Lung (tissue), 12 donors: Measurements from ENCODE around the gene SEMA4F. TPM values are rescaled to one million over a fixed set of nuclear protein-coding genes. Genes with fewer than 3 reads are reported as not detected.
"Not testable (repeated sequence)": the region's sequence is repeated elsewhere in the genome, so short reads cannot be mapped to it uniquely, and the experiment has no call there.

Experiments
- ATAC-seq: fragments of 200-7000 bp; cut with Tn5 transposase; one replicate; pipeline ENCODE4 v1.9.1; 2020; ENCODE audit warnings: moderate number of reproducible peaks; ENCODE audit not compliant: insufficient read depth, low FRiP score
- DNase-seq, 3 donors: peaks; one replicate each; pipeline ENCODE4 v3.0.0-alpha.2; 2013 to 2017
- H3K27ac ChIP-seq, 2 donors: one replicate each; pipeline ENCODE4 v1.5.1; 2013; ENCODE audit warnings: mild to moderate bottlenecking in 2 of 2, moderate library complexity in 2 of 2, control low read depth in 1 of 2, inconsistent platforms in 1 of 2, low read depth in 1 of 2, low read length in 1 of 2
- H3K27me3 ChIP-seq, 3 donors: one replicate each; pipeline ENCODE4 v1.5.1; 2013; ENCODE audit warnings: low read length in 2 of 3; ENCODE audit not compliant: control insufficient read depth in 3 of 3, insufficient read depth in 3 of 3
- H3K36me3 ChIP-seq, 4 donors: one replicate each; pipeline ENCODE4 v1.5.1; 2013; ENCODE audit warnings: low read length in 4 of 4, mild to moderate bottlenecking in 1 of 4, moderate library complexity in 1 of 4; ENCODE audit not compliant: control insufficient read depth in 4 of 4, insufficient read depth in 4 of 4
- H3K4me1 ChIP-seq, 5 donors: one replicate each; pipeline ENCODE4 v1.5.1; 2013; ENCODE audit warnings: low read length in 5 of 5, mild to moderate bottlenecking in 2 of 5, moderate library complexity in 1 of 5; ENCODE audit not compliant: control insufficient read depth in 5 of 5, insufficient read depth in 5 of 5
- H3K4me3 ChIP-seq: one replicate; pipeline ENCODE4 v1.5.1; 2013; ENCODE audit warnings: mild to moderate bottlenecking, control low read depth, moderate library complexity
- H3K9ac ChIP-seq, 2 donors: one replicate each; pipeline ENCODE4 v1.5.1; 2013; ENCODE audit warnings: low read length in 2 of 2, control low read depth in 1 of 2; ENCODE audit not compliant: insufficient read depth in 1 of 2
- H3K9me3 ChIP-seq, 4 donors: one replicate each; pipeline ENCODE4 v1.5.1; 2013; ENCODE audit warnings: low read length in 3 of 4, mild to moderate bottlenecking in 1 of 4, moderate library complexity in 1 of 4; ENCODE audit not compliant: control insufficient read depth in 4 of 4, insufficient read depth in 3 of 4
- CTCF ChIP-seq: IDR thresholded peaks from 2 replicates; pipeline ENCODE4 v1.5.1; 2012; ENCODE audit warnings: mild to moderate bottlenecking; ENCODE audit errors: control extremely low read depth, extremely low read depth
- WGBS, 2 donors: extraction: QIAGEN DNeasy Blood & Tissue Kit; methylation state at CpG; one replicate each; pipeline ENCODE4 v1.1.7; 2013; 5-methylcytosine and 5-hydroxymethylcytosine counted together
- polyA plus RNA-seq, 2 donors: library from polyadenylated mRNA; stranded (reverse); fragments of 200-250 nt; gene quantifications; one replicate each; pipeline ENCODE4 v1.2.1, GENCODE V29; 2013
- total RNA-seq, 2 donors: library from RNA; depleted of rRNA in 1 of 2; stranded (reverse); fragments of >200 nt in 1 of 2; gene quantifications; one replicate each; pipeline ENCODE4 v1.2.1, GENCODE V29; 2014 to 2021
- donor health status: control.
- donor health status: control.
- donor health status: Bipolar disorder and iron deficiency.
- donor health status: healthy.
- donor health status: DM: yes; HTN: yes; CAD: no.

Gene SEMA4F
- total and polyA plus RNA-seq, 4 donors, result 3.0 to 9.6 (median 4.2) TPM

DNA sequence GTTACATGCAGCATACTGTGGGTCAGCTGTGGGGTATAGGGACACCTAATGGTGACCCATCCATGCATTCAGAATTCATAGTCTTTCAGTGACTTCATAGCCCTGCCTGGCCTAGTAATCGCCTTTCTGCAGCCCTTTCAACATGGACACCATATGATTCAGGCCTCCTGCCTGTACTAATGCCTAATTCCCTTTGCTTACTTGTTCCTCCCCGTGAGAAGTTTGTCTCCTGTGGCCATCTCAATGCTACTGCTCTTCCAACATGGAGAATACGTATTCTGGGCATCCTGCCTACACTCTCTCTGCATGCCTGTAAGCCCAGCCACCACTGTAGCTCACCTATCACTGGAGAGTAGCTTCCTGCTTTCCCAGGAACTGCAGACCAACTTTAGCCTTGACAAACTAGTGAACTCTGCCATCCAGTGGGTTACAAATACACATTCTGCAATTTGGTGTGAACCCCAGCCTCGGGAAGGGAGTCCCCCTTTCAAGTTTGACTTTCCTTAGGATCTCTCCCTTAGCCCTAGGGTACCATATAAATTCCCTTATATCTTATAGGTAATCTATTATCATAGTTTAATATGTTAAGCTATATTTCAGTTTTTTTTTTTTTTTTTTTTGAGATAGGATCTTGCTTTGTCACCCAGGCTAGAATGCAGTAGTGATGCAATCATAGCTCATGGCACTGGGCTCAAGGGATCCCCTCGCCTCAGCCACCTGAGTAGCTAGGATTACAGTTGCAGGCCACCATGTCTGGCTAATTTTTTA, 28.2 kb upstream of the SEMA4F start:
- no peak for TF ChIP-seq CTCF
- WGBS, 2 donors, result 85 to 92% methylated on average over 5 of the region's 5 CpGs
- H3K9ac ChIP-seq, result no peak overlapping the region
- H3K4me1 ChIP-seq, result no peaks in the 10 kb centered on the region
- no peaks in the 10 kb centered on the region for H3K27me3 ChIP-seq
- no peak for ATAC-seq
- H3K27ac ChIP-seq, result no peak overlapping the region
- no peaks in the 10 kb centered on the region for H3K36me3 ChIP-seq
- no peaks in the 10 kb centered on the region for H3K9me3 ChIP-seq
- no peak overlapping the region for H3K4me3 ChIP-seq
- DNase-seq, result no peak

GRCh38 chr2:74628538-74629105, 25.4 kb upstream of the SEMA4F start:
- 62 to 80% methylated on average over 3 of the region's 3 CpGs for WGBS, 2 donors
- ATAC-seq, result no peak

GRCh38 chr2:74630454-74630853, 23.6 kb upstream of the SEMA4F start:
- not testable (repeated sequence) for H3K9me3 ChIP-seq, H3K27me3 ChIP-seq, H3K4me1 ChIP-seq, DNase-seq, ATAC-seq, H3K9ac ChIP-seq, H3K27ac ChIP-seq, H3K36me3 ChIP-seq, H3K4me3 ChIP-seq
- 95 to 96% methylated on average over 3 of the region's 3 CpGs for WGBS, 2 donors

More at GRCh38 chr2:74628538-74629105, 25.4 kb upstream of the SEMA4F start:
- H3K9ac ChIP-seq, result no peak overlapping the region
- no peak for TF ChIP-seq CTCF
- no peak overlapping the region for H3K4me3 ChIP-seq
- no peaks in the 10 kb centered on the region for H3K9me3 ChIP-seq
- no peaks in the 10 kb centered on the region for H3K27me3 ChIP-seq
- DNase-seq, result no peak
- no peaks in the 10 kb centered on the region for H3K4me1 ChIP-seq
- no peak overlapping the region for H3K27ac ChIP-seq
- H3K36me3 ChIP-seq, result no peaks in the 10 kb centered on the region

- Histone ChIP-seq H3K9ac (no peak overlapping the region), H3K9me3 (no peaks in the 10 kb centered on the region), H3K4me3 (no peak overlapping the region), H3K36me3 (no peaks in the 10 kb centered on the region), H3K27me3 (peaks cover 0 to 3% (median 0%) of the 10 kb centered on the region in 3 donors), H3K4me1 (no peaks in the 10 kb centered on the region), H3K27ac (peak overlapping the region in 1 of 2 donors; percentile 11)
- WGBS, 2 donors, result 80 to 91% methylated on average over 3 of the region's 3 CpGs
- no peak for TF ChIP-seq CTCF
- peak; percentile 47 for ATAC-seq
- DNase-seq, result no peak
These were observed 21.7 kb upstream of the SEMA4F start for GRCh38 chr2:74632209-74632938.
